K562 (cell line): ENCODE data around the gene PCLAF. TPM values are rescaled to one million over a fixed set of nuclear protein-coding genes. Genes with fewer than 3 reads are reported as not detected.

Experiments used
- HDGF ChIP-seq: fragments of 450-650 bp; IDR thresholded peaks from 2 replicates; pipeline ENCODE4 v1.6.1; 2016
- NBN ChIP-seq: fragments of 450-650 bp; IDR thresholded peaks from 2 replicates; pipeline ENCODE4 v1.6.1; 2016; ENCODE audit warnings: low read depth, mild to moderate bottlenecking
- NR4A1 ChIP-seq, 2 experiments: fragments of 250-450 bp in 1 of 2; fragments of 450-650 bp in 1 of 2; sonication (Bioruptor Pico) in 1 of 2; IDR thresholded peaks; 2 replicates each; pipeline versions ENCODE4 v1.4.0 to v1.6.1; 2016 to 2020; ENCODE audit warnings: mild to moderate bottlenecking in 2 of 2, missing compliant biosample characterization in 1 of 2, missing genetic modification characterization in 1 of 2, moderate library complexity in 1 of 2
- RFX5 ChIP-seq: IDR thresholded peaks from 2 replicates; pipeline ENCODE4 v1.6.1; 2011; ENCODE audit warnings: low read depth, mild to moderate bottlenecking, improper control_type of control experiment, low read length
- ZNF316 ChIP-seq: fragments of 450-650 bp; IDR thresholded peaks from 2 replicates; pipeline ENCODE4 v1.6.1; 2016
- ZNF584 ChIP-seq: fragments of 200-800 bp; sonication (Bioruptor generic); IDR thresholded peaks from 2 replicates; pipeline ENCODE4 v1.6.1; 2016; ENCODE audit warnings: low read depth, mild to moderate bottlenecking, missing genetic modification characterization, missing compliant biosample characterization
- polyA plus RNA-seq, 8 experiments: library from polyadenylated mRNA; depleted of rRNA in 4 of 8; stranded (reverse) in 5 of 8; unstranded in 3 of 8; fragments of >200 nt; fragmentation: Nextera tagmentation in 2 of 8; fragmentation: Illumina TruSeq in 1 of 8; extraction: Ambion mirVana in 2 of 8; extraction: Trizol in 1 of 8; gene quantifications; 2 replicates each; pipeline versions ENCODE4 v1.2.1 to v1.2.3, GENCODE V29; 2011 to 2014; ENCODE audit warnings: inconsistent platforms in 1 of 8, missing spikeins in 1 of 8
- total RNA-seq, 7 experiments: library from RNA; depleted of rRNA in 6 of 7; stranded (reverse); fragments of >200 nt in 6 of 7; fragmentation: Illumina TruSeq in 2 of 7; extraction: Trizol in 2 of 7; gene quantifications; 2 replicates each; pipeline versions ENCODE4 v1.2.1 to v1.2.3, GENCODE V29; 2011 to 2021; ENCODE audit warnings: low replicate concordance in 1 of 7
- TF ChIP-seq, protein P1 (sequence below): fragments of 200-800 bp; sonication (Bioruptor generic); IDR thresholded peaks from 2 replicates; pipeline ENCODE4 v1.6.1; 2016; ENCODE audit warnings: missing genetic modification characterization, missing compliant biosample characterization
- TF ChIP-seq, protein P2 (sequence below): sonication (generic); formaldehyde crosslinking; IDR thresholded peaks from 2 replicates; pipeline ENCODE4 v1.8.0; 2022; ENCODE audit warnings: mild to moderate bottlenecking, missing genetic modification reagents
- TF ChIP-seq, protein P3 (sequence below): fragments of 200-600 bp; sonication (generic); IDR thresholded peaks from one replicate; pipeline ENCODE4 v1.6.1; 2012; ENCODE audit warnings: mild to moderate bottlenecking, low read depth, low read length, inconsistent platforms

PCLAF gene
- total and polyA plus RNA-seq, 9 of the 15 experiments (the other 6 are each of a cell fraction or from before 2014, with no cell fraction given): 112 to 881 (median 360) TPM

DNA sequence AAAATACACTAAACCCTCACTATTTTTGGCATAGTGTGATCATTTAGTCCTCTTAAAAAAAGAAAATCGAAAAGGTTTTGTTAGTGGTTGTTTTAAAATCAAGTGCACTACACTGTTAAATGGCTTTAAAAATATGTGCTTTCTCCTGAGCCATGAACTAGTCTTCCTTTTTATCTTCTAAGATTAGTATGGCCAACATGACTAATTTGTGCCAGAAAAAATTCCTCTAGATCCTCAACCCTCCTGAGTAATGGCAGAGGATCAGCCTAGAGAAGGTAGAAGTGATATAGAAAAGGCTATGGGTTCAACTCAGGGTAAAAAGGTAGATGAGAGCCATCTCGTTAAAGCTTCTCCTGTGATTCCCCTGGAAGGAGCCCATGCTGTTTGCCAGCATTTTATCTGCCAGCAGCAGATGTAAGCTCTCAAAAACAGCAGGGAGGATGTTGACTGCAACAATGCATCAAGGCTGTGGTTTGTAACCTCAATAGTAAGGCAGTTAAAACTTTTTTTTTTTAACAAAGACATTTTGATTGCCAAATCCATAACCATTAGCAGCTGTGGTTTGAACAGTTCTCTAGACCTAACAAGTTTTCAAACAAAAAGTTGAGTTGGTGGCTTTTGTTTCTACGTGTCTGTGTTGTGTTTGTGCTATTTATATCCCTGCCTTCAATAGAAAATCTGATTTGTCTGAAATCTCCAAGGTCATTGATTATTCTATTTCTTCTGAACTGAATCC, 48.9 kb upstream of the PCLAF start (continued):
- TF ChIP-seq, protein P1, sequence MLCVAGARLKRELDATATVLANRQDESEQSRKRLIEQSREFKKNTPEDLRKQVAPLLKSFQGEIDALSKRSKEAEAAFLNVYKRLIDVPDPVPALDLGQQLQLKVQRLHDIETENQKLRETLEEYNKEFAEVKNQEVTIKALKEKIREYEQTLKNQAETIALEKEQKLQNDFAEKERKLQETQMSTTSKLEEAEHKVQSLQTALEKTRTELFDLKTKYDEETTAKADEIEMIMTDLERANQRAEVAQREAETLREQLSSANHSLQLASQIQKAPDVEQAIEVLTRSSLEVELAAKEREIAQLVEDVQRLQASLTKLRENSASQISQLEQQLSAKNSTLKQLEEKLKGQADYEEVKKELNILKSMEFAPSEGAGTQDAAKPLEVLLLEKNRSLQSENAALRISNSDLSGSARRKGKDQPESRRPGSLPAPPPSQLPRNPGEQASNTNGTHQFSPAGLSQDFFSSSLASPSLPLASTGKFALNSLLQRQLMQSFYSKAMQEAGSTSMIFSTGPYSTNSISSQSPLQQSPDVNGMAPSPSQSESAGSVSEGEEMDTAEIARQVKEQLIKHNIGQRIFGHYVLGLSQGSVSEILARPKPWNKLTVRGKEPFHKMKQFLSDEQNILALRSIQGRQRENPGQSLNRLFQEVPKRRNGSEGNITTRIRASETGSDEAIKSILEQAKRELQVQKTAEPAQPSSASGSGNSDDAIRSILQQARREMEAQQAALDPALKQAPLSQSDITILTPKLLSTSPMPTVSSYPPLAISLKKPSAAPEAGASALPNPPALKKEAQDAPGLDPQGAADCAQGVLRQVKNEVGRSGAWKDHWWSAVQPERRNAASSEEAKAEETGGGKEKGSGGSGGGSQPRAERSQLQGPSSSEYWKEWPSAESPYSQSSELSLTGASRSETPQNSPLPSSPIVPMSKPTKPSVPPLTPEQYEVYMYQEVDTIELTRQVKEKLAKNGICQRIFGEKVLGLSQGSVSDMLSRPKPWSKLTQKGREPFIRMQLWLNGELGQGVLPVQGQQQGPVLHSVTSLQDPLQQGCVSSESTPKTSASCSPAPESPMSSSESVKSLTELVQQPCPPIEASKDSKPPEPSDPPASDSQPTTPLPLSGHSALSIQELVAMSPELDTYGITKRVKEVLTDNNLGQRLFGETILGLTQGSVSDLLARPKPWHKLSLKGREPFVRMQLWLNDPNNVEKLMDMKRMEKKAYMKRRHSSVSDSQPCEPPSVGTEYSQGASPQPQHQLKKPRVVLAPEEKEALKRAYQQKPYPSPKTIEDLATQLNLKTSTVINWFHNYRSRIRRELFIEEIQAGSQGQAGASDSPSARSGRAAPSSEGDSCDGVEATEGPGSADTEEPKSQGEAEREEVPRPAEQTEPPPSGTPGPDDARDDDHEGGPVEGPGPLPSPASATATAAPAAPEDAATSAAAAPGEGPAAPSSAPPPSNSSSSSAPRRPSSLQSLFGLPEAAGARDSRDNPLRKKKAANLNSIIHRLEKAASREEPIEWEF (CRISPR knock-in tag): peak; percentile 59; the same call in 1 of the 2 replicates
- TF ChIP-seq NR4A1 (CRISPR knock-in tag; IDR thresholded peaks at IDR 0.05) (no peak), NR4A1 (tag; IDR thresholded peaks at IDR 0.05) (no peak), NBN (no peak), ZNF316 (no peak), RFX5 (no peak), ZNF584 (CRISPR knock-in tag) (peak; percentile 56; the same call in 1 of the 2 replicates), HDGF (no peak)
- TF ChIP-seq, protein P2, sequence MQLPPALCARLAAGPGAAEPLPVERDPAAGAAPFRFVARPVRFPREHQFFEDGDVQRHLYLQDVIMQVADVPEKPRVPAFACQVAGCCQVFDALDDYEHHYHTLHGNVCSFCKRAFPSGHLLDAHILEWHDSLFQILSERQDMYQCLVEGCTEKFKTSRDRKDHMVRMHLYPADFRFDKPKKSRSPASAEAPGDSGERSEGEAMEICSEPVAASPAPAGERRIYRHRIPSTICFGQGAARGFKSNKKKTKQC (CRISPR knock-in tag): no peak
- TF ChIP-seq, protein P3, sequence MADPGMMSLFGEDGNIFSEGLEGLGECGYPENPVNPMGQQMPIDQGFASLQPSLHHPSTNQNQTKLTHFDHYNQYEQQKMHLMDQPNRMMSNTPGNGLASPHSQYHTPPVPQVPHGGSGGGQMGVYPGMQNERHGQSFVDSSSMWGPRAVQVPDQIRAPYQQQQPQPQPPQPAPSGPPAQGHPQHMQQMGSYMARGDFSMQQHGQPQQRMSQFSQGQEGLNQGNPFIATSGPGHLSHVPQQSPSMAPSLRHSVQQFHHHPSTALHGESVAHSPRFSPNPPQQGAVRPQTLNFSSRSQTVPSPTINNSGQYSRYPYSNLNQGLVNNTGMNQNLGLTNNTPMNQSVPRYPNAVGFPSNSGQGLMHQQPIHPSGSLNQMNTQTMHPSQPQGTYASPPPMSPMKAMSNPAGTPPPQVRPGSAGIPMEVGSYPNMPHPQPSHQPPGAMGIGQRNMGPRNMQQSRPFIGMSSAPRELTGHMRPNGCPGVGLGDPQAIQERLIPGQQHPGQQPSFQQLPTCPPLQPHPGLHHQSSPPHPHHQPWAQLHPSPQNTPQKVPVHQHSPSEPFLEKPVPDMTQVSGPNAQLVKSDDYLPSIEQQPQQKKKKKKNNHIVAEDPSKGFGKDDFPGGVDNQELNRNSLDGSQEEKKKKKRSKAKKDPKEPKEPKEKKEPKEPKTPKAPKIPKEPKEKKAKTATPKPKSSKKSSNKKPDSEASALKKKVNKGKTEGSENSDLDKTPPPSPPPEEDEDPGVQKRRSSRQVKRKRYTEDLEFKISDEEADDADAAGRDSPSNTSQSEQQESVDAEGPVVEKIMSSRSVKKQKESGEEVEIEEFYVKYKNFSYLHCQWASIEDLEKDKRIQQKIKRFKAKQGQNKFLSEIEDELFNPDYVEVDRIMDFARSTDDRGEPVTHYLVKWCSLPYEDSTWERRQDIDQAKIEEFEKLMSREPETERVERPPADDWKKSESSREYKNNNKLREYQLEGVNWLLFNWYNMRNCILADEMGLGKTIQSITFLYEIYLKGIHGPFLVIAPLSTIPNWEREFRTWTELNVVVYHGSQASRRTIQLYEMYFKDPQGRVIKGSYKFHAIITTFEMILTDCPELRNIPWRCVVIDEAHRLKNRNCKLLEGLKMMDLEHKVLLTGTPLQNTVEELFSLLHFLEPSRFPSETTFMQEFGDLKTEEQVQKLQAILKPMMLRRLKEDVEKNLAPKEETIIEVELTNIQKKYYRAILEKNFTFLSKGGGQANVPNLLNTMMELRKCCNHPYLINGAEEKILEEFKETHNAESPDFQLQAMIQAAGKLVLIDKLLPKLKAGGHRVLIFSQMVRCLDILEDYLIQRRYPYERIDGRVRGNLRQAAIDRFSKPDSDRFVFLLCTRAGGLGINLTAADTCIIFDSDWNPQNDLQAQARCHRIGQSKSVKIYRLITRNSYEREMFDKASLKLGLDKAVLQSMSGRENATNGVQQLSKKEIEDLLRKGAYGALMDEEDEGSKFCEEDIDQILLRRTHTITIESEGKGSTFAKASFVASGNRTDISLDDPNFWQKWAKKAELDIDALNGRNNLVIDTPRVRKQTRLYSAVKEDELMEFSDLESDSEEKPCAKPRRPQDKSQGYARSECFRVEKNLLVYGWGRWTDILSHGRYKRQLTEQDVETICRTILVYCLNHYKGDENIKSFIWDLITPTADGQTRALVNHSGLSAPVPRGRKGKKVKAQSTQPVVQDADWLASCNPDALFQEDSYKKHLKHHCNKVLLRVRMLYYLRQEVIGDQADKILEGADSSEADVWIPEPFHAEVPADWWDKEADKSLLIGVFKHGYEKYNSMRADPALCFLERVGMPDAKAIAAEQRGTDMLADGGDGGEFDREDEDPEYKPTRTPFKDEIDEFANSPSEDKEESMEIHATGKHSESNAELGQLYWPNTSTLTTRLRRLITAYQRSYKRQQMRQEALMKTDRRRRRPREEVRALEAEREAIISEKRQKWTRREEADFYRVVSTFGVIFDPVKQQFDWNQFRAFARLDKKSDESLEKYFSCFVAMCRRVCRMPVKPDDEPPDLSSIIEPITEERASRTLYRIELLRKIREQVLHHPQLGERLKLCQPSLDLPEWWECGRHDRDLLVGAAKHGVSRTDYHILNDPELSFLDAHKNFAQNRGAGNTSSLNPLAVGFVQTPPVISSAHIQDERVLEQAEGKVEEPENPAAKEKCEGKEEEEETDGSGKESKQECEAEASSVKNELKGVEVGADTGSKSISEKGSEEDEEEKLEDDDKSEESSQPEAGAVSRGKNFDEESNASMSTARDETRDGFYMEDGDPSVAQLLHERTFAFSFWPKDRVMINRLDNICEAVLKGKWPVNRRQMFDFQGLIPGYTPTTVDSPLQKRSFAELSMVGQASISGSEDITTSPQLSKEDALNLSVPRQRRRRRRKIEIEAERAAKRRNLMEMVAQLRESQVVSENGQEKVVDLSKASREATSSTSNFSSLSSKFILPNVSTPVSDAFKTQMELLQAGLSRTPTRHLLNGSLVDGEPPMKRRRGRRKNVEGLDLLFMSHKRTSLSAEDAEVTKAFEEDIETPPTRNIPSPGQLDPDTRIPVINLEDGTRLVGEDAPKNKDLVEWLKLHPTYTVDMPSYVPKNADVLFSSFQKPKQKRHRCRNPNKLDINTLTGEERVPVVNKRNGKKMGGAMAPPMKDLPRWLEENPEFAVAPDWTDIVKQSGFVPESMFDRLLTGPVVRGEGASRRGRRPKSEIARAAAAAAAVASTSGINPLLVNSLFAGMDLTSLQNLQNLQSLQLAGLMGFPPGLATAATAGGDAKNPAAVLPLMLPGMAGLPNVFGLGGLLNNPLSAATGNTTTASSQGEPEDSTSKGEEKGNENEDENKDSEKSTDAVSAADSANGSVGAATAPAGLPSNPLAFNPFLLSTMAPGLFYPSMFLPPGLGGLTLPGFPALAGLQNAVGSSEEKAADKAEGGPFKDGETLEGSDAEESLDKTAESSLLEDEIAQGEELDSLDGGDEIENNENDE: no peak
